HG03354 (cell line): ENCODE measurements around the gene ADGRA3.
"Not testable (repeated sequence)": the region's sequence is repeated elsewhere in the genome, so short reads cannot be mapped to it uniquely, and the experiment has no call there.

ENCODE experiments used
- ATAC-seq: cut with Tn5 transposase; IDR thresholded peaks from one replicate; pipeline ENCODE4 v1.9.1; 2021; ENCODE audit warnings: mild to moderate bottlenecking; ENCODE audit not compliant: unreplicated experiment, poor library complexity, severe bottlenecking

The ADGRA3 gene

DNA sequence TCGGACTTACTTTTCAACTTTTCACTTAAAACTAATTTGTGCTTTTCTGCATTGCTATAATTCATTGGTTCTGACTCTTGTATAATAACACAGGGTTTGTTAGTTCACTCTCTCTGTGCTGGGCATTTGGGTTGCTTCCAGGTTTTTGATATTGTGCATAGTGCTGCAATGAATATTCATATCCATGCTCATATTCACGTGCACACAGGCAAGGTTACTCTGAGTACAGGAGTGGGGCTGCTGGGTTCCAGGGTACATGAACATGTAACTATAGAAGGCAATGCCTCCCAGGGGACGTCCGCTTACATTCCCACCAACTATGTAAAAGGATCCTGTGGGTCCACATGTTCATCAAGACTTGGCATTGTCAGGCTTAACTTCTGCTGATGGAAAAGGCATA is 117.2 kb downstream of the ADGRA3 start:
- ATAC-seq = no peak

DNA sequence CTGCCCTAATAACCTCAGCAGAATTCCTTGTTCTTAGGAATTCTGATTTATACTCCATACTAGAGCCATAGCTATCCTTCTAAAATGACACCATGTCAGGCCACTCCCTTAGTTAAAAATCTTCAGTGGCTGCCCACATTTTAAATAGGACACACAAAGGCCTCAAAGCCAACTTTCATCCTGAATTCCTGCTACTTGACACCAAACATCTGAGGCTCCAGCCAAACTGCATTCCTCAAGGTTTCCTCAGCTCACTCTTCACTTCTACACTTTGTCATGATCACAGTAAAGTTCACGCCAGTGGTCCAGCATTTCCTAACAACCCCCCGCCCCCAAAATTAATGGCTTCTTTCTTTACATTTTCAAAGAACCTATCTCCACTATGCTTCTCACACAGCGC is 124.3 kb downstream of the ADGRA3 start:
- ATAC-seq = no peak

DNA sequence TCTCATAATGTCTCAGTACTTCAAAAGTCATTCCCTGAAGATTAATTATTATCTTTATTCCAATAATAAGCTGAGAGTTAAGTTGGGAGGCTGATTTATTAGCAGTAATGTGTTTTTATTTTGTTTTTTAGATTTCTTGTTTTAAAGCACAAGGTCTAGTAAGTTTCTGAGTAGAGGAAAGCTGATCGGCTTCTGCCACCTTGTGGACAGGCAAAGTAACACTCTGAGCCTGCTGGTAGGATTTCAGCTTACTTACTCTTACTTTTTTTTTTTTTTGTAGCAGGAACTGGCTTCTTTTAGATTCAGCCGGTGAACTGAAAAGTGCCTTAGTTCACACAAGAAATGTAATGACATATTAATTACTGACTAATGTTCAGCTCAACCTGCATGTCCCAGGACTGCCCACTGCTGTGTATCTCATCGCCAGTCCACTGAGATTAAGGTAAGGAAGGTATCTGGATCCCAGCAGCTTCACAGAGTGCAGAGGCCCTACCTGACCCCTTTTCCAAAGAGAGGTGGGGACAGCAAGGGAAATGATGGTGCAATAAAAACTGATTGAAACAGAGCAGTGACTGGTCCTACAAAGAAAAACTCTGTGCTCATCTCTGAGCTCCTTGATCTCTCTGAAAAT is 126.5 kb downstream of the ADGRA3 start:
- peak; percentile 92 for ATAC-seq

DNA sequence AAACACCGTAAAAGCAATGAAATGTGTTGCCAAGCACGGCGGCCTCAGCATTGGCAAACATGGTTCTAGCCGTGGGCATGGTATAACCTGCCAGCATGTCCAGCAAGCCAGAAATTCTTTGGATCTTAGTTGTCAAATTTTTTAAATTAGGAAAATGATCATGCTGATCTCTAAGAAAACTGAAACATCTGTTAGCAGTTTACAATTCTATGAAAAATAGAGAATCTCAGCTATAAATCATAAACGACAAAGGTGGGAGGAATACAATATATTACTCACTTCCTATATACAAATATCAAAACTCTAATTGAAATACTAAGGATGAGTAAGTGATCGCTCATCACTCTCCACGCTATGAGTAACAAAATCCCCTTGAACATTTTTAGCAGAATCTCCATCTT is 130.3 kb downstream of the ADGRA3 start:
- no peak for ATAC-seq

DNA sequence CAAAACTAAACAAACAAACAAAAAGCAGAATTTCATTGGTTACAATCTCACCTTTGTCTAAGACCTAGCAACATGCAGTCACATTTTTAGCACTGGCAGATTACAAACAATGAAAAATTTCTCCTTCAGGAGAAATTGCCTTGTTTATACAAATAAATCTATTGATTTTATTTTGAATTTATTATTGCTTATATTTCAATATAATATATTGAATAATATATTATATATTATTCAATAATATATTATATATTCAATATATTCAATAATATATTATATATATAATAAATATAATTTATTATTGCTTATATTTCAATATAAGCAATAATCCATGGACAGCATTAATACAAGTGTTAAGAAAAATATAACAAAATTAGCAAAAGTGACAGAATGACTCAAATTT is 131.7 kb downstream of the ADGRA3 start:
- ATAC-seq = no peak

DNA sequence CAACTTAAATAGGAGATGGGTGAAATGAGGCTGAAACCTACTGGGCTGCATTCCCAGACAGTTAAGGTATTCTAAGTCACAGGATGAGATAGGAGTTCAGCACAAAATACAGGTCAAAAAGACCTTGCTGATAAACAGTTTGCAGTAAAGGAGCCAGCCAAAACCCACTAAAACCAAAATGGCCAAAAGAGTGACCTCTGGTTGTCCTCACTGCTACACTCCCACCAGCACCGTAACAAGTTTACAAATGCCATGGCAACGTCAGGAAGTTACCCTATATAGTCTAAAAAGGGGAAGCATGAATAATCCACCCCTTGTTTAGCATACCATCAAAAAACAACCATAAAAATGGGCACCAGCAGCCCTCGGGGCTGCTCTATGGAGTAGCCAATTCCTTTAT is 133.7 kb downstream of the ADGRA3 start:
- ATAC-seq = not testable (repeated sequence)

DNA sequence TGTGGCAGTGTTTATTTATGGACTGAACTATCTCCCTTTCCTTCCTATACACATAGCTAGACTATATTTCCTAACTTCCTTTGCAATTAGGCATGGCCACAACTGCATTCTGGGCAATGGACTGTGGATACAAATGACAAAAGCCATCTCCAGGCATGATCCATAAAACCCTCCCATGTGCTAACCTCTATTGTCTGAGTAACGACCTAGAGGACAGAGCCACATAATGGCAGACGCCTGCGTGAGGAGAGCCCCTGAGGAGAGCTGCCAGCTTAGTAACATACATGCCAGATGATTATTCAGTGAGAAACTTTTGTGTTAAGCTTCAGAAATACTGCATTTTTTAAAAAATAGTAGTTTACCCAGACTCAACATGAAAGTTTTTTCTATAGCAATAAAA is 142.9 kb downstream of the ADGRA3 start:
- ATAC-seq = no peak

DNA sequence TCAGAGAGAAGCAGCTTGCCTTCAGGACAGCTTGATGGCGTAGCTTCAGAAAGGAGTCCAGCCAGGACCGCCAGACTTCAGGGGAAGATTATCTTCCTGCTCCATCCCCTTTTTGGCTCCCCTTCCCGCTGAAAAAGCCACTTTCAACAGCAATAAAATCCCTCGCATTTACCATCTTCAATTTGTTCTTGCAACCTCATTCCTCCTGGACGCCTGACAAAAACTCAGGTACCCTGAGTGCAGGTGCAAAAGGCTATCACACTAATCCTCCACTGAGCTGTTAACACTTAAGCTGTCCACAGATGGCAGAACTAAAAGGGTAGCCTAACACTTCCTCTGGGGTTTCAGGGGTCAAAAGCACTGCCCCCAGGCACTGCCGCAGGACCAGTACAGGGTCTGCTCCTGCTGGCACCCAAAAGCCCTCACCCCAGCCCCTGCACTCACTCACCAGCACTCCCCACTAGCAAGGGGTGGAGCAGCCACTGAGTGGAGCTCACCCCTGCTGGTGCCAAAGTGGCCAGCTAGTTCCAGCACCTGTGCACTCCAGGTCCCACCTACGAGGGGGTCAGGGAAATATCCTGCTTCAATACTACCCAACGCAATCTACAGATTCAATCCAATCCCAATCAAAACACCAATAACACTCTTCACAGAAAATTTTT is 145.8 kb downstream of the ADGRA3 start:
- no peak for ATAC-seq

DNA sequence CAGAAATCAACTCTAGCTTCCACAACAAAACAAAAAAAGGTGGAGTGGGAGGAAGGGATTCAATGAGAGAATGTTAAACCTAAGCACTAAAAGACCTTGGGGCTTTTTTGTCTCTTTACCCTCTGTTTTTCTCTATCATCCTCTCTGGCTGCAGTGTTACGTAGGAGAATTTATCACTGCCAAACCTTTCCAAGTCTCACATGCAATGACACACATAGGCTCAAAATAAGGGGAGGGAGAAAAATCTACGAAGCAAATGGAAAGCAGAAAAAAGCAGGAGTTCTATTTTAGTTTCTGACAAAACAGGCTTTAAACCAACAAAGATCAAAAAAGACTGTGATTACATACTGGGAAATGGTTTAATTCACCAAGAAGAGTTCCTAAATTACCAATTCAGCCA is 152.1 kb downstream of the ADGRA3 start:
- no peak for ATAC-seq

DNA sequence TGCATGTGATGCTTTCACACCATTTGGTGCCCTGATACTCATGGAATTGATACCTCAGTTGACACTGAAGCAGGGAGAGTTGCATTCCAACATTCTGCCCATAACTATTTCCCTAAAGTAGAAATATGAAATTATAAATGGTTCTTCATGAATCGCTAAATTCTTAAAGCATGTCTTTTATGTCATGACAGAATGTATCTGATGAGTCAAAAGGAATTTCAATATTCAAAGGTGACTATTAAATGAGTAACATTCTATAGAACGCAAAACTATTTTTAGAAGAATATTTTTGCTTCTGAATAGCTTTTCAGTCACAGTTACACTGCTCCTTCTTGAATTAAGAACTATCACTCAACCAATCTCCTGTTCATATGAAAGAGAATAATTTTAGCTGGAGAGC is 152.8 kb downstream of the ADGRA3 start:
- no peak for ATAC-seq

DNA sequence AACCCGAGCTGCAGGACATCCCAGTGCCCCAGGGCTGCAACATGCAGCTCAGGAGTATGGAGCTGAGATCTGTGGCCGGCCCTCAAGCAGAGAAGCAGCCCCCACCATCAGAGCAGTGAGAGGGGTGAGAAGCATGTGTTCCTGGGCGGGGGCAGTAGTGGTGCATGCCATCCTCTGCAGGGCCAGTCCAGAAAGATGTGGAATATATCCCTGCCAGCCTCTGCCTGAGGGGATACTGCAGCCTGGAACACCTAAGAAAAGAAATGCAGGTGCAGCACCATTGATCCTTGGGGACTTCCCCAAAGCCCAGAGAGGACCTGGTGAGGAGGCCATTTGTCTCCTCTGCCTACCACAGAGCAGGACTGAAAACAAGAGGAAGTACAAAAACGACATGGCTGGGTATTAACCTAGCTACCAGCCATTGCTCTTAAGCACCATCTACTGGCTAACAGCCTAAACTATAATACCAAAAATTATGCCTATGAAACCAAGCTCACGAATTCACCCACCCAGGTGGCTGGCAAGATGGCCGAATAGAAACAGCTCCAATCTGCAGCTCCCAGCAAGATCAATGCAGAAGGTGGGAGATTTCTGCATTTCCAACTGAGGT is 158.8 kb downstream of the ADGRA3 start:
- peak; percentile 83 for ATAC-seq

DNA sequence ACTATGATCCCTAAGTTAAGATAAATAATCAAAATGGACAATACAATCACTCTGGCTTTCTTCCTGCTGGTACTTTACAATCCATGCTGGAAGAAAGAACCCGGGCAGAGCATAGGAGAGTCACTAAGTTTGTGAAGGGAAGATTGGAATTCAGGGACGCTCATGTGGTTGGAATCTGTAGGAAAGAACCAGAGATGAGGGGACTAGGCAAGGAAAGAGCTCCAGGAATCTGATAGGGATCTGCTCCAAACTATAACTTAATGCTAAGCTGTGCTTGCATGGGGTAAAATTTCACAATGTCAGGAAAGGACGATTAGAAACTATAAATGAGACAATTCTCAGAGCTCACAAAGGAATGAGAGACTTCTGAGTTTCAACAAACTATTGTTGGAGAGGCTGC is 167.5 kb downstream of the ADGRA3 start:
- ATAC-seq = no peak

DNA sequence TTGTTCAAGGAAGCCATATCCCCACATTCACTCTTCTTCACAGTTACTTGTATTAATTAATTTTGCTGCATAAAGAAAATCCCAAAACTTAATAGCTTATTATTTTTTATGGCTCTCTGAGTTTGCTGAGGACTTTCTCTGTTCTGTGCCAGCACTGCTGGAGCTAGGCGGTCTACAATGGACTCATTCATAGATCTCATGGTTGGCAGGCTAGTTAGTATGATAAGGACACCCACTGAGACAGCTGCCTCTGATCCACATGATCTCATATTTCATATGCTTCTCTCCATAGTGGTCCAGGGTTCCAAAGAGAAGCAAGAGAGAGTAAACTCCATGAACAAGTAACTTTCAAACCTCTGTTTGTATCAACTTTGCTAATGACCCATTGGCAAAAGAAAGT is 170.2 kb downstream of the ADGRA3 start:
- ATAC-seq = no peak

DNA sequence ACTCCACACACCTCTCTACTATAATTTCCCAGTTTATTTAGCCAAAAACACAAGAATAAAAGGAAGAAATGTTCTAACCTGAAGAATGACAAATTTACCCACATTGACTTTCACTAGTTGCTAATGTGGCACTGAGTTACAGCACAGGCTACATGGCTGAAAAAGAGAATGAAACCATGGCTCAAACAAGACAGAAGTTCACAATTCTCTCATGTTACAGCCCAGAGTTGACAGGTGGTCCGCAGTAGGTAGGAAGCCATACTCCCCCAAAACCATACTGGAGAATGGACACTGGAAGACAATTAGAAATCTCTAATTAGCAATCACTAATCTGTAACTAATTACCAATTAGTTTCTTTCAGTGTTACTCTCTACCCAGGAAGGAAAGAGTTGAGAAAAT is 170.8 kb downstream of the ADGRA3 start:
- no peak for ATAC-seq

DNA sequence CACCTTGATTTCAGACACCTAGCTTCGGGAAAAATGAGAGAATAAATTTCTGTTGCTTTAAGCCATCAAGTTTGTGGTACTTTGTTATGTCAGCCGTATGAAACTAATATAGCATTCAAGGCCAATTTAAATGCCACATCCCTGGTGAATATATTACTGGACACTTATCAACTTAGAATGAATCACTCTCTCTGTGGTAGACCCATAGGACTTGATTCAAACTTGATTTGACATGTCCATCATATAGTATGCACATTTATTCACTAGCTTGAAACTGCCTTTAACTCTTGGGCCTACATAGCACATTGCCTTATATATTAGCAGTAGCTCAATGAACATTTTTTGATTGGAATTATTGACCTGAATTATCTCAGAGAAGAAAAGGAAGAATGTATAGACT is 172.3 kb downstream of the ADGRA3 start:
- no peak for ATAC-seq

DNA sequence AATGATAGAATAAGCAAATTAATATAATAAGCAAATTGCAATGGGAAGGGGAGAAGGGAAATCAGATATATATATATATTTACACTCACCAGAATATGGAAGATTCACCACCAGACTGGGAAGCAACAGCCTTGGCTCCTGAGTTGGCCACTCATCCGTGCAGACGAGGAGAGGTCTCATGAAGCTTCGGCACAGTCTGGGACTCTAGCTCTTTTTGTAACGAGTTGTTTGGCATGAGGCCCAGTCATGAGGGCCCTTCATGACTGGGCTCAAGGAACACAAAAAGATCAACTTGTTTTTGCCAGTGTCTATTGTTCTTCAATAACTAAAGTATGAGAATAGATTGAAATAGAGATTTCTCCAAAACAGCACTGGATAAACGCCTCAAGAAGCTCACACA is 176.4 kb downstream of the ADGRA3 start:
- no peak for ATAC-seq

DNA sequence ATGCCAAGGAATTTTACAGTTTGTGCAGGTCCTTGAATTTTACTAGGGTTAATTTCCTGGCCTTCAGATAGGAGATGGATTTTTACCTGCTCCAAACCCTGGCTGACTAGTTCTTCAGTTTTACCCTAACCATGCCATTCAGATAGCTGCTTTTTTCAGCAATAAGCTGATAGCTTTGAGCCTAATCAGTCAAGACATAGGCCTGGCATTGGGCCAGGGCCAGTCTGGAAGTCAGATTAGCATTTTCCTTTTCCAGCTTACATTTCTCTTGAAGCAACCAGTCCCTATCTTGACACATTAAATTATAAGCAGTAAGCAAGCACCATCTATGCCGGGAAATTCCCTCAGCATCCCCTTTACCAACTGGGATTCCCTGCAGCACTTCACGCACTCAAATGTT is 177.1 kb downstream of the ADGRA3 start:
- no peak for ATAC-seq
